GM18508 (cell line): ENCODE data around the gene NPBWR2.
"Not testable (repeated sequence)": the region's sequence is repeated elsewhere in the genome, so short reads cannot be mapped to it uniquely, and the experiment has no call there.

ENCODE experiments used
- ATAC-seq: cut with Tn5 transposase; IDR thresholded peaks from one replicate; pipeline ENCODE4 v1.9.1; 2021; ENCODE audit warnings: moderate number of reproducible peaks; ENCODE audit not compliant: insufficient read depth, unreplicated experiment

Gene NPBWR2

DNA sequence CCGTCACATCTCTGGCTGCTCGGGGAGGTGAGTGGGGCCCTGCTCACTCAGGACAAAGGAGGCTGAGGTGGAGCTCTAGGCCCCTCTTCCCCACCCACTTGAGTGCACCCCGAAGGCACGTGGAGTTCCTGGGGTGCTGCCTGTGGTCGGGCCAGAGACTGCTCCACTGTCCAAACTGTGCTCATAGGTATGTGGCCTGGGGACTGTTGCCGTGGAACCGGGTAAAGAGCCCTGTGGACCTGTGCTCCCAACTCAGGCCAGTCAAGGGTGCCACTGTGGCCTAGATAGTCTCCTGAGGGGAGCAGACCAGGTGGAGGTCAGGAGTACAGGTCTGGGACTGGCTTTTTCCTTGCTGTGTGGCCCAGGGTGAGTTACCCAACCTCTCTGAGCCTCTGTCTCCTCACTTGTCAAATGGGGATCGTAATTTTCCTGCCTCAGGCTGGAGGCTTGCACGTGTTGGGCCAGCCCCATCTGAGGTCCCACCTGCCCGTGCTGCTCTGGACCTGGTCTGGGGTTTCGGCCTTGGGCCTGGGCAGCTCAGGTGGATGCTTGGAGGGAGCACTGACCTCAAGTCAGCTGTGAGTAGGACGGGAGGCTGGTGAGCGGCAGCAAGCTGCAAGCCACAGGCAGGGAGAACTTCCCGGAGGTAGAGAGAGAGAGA is 12.4 kb upstream of the NPBWR2 start:
- no peak for ATAC-seq

DNA sequence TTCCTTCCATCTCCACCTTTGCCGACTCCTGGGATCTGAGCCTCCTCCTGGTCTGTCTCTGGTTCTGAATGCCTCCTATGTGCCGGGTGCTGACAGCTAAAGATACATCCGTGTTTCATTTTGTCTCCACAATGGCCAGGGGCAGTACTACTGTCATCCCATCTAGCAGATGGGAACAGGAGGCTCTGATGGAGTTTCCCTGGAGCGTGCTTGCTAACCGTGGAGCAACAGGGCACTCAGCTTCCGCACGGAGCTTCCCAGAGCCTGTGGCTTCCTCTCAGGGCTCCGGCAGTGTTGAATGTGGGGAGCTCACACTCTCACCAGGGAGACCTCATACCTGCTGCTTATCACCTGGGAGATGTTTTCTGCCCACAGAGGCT is 11.9 kb upstream of the NPBWR2 start:
- no peak for ATAC-seq

DNA sequence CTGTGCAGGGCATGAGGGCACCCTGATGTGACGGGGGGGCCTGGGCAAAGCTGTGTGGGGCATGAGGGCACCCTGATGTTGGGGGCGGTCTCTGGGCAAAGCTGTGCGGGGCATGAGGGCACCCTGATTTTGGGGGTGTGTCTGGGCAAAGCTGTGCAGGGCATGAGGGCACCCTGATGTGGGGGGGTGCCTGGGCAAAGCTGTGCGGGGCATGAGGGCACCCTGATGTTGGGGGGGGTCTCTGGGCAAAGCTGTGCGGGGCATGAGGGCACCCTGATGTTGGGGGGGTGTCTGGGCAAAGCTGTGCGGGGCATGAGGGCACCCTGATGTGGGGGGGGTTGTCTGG is 10.0 kb upstream of the NPBWR2 start:
- ATAC-seq = not testable (repeated sequence)

DNA sequence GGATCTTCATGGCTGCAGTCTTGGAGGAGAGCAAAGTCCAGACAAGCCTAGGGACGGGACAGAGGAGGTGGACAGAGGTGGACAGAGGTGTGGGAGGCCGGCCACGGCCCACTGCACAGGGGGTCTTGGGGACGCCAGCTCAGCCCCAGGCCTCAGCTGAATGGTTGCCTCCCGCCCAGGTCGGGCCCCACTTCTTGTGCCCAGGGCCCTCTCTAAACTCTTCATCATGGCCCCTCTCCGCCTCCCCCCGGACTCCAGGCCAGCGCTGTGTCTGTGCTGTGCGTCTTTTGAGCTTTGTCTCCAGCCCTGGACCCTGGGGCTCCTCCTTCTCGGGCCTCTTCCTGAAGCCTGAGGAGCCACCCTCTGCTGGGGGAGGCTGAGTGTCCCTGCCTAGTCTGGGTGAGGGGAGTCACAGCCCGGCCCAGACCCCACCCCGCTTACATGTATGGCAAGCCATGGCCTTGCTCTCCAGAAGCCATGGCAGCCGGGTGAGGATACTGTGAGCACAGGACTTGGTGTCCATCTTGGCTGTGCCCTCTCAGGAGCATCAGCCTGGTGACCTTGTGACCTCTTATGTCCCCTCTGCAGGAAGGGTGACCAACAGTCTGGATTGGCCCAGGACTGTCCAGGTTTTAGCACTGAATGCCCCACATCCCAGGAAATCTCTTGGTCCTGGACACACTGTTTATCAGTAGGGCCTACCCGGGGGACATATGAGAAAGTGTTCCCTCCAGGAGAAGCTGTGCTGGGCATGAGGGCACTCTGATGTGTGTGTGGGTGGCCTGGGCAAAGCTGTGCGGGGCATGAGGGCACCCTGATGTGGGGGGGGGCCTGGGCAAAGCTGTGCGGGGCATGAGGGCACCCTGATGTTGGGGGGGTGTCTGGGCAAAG is 9.4 kb upstream of the NPBWR2 start:
- no peak for ATAC-seq

DNA sequence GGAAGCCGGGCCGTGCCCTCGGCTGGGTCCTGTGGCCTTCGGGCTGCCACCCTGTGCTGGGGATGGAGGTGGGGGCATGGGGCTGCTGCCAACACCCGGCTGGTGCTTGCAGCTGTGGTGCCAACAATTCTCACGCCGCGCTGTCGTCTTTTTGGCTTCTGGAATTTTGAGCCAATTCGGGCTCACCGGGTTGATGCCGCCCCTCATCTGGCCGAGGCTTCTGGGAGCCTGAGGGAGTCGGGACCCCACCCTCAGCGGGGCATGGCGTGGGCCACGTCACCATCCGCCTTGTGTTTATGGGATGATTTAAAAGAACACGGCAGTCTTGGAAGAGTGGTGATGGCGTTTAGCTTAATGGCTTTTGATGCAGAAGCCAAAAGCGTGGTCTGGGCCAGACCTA is 8.7 kb upstream of the NPBWR2 start:
- no peak for ATAC-seq

DNA sequence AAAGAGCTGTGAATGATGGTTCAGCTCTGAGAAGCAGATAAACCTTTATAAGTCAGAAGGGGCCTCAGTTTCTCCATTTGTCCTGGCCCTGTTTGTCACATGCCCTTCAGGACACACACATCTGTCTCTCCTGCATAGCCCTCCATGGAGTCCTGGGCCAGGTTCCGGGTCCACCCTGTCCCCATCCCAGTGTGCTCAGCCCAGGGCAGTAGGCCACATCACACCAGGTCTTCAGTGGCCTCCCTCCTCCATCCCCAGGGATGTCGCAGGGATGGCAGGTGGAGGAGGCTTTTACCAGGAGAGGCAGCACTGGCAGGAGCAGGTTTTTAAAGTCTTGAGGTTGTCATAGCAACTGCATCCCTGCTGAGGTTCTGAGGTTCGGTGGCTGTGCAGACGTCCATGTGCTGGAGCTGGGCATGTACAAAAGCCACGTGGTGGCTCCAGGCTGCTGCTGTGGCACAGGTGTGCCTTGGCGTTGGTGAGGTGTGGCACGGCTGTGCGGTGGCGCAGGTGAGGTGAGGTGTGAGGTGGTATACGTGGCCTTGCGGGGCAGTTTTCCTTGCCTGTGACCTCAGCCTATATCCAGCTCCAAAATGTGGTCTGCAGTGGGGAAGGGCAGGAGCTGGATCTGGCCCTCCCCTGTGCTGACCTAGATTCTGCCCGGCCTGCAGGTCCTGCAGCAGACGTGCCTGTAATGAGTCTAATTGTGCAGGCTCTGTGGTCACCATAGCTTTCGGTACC is 8.0 kb upstream of the NPBWR2 start:
- no peak for ATAC-seq

DNA sequence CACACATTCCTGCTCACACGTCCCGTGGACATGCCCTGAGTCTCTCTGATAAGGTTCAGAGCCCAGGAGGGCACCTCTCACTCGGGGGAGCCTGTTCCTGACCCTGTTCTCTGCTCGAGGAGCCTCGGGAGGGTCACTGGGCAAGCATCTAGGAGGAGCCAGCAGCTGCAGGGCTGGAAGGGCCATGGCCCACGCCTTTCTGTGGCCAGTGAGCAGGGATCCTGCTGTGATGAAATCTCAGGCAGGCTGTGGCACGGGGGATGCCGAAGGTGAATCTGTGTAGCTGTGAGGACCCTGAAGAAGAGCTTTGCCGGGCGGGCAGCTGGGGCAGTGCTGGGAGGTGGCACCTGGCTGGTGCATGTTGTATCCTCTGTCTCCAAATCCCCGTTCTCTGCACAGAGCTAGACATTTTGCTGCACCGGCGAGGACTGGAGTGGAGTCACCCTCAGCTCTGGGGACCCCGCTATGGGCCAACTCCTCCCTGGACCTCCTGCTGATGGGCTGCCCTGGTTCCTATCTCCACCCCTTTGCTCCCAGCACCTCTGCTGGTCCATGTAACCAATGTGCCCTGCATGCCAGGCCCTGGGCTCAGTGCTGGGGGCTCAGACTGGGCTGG is 7.1 kb upstream of the NPBWR2 start:
- ATAC-seq = no peak

DNA sequence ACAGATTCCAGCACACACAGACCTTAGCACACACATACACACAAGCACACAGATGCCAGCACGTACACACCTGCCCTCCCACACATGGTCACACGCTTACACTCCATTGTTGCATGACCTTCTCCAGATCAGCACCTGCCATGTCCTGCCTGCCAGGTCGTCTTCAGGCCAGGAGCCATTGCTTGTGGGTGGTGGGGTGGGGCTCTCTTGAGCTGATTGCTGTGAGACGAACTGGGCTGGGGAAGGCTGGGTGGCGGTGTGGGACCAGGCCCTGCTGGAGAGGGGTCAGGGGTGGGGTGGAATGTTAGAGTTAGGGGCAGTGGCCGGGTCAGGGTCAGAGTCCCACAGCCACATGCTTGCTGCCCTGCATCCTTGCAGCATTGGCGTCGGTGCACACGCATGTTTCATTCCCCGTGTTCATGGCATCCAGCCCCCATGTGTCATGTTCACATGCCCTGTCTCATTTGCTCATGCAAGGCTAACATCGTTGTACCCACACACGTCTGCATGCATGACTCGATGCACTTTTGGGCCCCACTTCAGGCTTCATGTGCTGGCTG is 6.5 kb upstream of the NPBWR2 start:
- ATAC-seq = no peak

DNA sequence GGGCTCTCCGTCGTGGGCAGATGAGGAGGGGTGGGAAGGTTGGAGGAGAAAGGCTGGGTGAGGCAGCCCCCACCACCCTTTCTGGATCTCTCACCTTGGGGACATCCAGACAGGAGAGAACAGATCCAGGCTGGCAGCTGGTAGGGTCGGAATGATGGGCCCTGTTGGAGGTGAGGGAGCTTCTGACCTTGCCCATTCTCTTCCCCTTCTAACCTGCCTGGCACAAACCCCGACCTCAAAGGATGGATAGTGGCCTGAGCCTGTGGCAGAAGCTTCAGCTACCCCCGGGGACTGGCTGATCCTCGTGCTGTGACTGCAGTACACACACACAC is 6.0 kb upstream of the NPBWR2 start:
- no peak for ATAC-seq

DNA sequence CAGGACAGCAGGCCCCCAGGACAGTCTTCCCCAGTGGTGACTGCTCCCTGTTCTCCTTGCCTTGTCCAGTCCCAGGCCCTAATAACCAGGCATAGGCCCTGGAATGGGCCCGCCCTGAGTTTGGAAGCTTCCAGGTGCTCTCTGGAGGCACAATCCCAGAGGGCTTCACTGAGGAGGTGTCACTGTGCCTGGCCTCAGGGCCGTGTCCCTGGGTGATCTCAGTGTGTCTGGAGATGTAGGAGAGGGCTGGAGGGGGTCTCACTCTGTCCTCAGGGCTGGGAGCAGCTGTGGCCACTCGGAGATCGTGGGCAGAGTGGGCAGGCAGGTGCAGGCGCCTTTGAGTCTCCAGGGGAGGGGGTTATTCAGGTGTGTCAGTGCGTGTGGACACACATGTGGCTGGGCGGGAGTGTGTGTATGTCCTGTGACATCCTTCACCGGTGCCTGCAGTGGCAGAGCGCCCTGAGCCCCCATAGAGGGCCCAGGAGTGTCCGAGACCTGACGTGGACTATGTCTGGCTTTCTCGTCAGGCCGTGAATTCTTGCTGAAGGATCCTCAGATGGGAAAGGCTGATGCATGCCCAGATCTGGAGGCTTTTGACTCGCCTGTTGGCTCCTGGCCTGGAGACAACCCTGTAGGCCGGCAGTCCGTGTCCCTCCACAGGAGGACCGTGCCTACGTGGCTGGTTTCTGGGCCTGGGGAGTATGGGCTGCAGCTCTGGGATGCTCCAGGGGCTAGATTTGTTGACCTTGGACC is 5.5 kb upstream of the NPBWR2 start:
- no peak for ATAC-seq

DNA sequence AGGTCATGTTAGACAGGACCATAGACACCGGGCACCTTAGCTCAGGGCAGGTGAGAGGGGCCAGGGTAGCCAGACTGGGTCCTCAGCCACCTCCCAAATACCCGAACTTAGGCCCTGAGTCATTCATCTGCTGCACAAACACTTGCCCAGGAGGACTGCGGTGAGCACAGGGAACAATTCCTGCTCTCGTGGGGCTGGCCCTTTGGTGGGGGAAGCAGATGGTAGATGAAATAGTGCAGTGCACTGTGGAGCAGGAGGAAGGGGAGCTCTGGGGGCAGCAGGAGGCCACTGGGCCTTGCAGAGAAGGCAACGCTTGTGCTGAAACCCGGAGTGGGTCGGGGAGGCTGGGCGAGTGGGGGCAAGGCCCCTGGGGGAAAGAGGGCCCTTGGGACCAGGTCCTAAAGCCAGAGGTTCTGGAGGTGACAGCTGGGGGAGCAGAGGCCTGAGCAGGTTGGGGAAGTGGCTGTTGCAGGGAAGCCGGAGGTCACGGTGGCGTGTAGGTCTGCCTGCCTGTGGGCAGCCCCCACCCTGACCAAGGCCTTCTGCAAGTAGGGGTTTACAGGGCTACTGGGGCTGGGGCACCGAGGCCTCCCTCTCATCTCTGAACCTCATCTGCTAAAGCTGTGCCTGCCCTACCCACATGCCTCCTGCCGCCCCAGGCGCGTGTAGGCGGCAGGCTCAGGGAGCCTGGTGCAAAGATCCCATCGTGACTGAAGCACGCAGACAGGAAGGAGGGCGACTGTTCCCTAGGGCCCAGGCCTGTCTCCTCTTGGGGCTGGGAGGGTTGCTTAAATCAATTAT is 4.7 kb upstream of the NPBWR2 start:
- no peak for ATAC-seq

DNA sequence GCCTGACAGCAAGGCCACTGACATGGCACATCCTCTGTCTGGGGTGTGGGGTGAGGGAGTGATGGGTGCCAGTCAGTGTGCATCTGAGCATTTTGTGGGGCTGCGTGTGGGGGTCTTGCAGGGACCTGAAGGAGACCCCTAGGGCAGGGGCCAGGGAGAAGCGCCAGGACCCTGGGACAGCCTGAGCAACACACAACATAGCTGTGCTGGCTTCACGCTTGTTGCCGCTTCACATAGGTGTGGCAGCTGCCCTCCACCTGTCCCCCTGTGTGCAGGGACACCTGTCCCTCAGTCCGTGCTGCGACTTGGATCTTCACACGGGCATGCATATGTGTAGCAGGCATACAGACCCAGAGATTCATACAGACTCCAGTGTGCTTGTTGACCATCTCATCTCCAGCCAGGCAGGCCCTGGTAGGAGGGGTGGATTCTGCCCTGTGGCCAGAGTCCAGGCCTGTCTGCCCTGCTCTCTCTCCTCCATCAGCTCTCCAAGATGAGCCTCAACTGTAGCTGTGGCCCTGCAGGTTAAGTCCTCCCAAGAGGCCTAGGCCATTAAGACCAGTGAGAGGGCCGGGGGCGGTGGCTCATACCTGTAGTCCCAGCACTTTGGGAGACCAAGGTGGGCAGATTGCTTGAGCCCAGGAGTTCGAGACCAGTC is 3.2 kb upstream of the NPBWR2 start:
- no peak for ATAC-seq

DNA sequence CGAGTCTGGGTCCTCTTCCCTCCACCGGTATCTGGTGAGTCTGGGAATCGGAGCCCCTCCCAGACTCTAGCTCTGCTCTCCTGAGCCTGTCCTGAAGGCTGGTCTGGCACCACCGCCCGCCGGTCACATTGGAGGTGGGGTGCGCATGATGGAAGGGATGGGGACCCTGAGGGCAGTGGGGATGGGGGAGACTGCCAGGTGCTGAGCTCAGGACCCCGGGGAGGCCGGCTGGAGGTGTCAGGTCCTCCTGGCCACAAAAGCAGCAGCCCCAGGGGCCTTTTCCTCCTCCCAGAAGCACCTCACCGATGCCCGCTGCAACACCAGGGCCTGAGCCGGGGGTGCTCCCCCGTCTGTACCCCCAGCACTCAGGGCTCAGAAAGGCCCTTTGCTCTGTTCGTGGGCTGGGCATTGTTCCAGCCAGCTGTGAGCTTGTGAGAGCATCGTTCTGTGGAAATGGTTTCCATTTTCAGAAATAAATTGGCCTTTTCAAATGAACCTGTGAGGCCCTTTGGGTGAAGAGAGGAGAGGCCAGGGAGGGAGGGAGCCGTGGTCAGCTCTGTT is 2.5 kb upstream of the NPBWR2 start:
- ATAC-seq = no peak

DNA sequence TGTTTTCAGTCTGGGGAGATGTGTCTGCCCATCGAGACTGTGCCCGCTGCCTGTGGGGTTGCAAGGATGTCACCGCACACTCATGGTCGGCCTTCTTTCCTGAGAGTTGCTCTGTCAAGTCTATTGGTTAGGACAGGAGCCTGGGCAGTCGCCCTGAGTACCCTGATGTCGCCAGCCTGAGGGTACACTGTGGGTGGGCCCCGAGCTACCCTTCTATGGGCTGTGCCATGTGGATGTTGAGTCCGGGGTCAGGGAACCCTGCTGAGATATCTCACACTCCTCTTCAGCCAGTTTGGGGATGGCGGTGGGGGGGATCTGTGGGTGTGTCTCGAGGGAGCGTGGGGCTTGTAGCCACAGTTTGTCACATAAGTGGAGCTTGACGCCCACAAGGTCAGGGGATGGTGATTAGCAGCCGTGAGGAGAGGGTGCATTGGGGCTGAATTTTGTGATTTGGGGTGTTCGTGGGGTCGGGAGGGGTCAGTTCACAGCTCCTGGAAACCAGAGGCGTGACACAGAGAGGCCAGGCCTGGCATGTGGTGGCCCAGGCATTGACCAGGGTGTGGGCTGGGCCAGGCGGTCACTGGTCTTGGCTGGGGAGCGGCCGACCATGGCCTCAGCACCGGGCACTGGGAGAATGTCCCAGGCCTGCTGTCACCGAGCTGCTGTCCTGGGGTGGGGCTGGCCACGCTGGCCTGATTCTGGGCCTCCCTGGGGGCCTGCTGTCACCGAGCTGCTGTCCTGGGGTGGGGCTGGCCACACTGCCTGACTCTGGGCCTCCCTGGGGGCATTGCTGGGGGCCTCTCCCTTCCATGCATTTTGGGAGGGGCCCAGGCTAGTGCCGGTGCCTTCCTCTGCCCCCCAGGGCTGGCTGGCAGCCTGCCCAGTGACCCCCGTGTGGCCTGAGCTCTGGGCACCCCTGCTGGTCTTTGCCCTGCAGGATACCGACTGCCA is 1.6 kb upstream of the NPBWR2 start:
- no peak for ATAC-seq

DNA sequence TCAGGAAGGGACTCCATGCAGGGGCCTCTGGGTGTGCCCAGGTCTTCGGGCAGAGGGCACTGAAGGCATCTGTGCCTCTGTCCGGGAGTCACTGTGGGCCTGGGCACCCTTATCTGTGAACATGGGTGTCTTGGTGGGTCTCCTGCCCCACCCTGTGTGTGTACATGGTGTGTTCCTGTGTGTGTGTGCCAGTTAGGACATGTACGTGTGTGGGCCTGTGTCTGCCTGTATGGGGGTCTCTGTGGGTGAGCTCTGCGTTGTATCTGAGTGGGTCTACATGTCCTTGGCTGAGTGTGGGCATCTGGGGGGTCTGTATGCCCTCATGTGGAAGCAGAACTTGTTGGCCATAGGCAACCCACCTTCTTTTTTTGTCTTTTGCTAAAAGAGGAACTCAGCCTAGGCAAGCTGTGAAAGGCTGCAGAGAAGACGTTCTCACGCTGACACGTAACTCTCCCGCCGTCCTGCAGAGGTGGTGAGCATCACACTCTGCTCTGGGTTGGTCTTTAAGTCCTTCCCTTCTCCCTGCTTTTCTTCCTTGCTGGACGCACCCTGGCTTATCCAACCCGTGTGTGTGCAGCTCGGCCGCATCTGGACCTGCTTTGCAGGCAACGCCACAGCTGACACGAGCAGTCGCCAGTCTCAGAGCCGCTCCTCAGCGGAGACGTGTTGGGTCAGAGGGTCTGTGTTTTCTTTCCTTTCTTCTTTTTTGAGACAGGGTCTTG is 532 bp upstream of the NPBWR2 start:
- ATAC-seq = no peak

DNA sequence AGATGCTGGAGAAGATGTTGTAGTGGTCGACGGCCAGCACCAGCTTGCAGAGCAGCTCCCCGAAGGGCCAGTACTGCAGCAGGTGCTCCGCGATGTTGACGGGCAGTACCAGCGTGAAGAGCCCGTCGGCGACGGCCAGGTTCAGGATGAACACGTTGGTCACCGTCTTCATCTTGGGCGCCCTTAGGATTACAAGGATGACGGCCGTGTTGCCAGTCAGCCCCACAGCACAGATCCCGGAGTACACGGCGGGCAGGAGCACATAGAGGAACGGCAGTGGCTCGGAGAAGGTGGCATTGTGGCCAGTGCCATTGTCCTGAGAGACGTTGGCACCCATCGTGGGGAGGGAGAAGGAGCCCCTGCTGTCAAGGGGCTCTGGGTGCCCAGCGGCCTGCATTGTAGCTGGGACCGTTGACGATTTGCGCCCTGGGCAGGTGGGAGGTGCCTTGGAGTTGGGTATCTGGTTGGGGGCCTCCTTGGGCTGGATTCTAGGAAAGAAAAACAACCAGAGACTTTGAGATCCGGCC is 867 bp downstream of the NPBWR2 start:
- no peak for ATAC-seq
